HG03520 (cell line): ENCODE data around the gene OSTM1.
"Not testable (repeated sequence)": the region's sequence is repeated elsewhere in the genome, so short reads cannot be mapped to it uniquely, and the experiment has no call there.

Experiments
- ATAC-seq: cut with Tn5 transposase; IDR thresholded peaks from one replicate; pipeline ENCODE4 v1.9.1; 2021; ENCODE audit warnings: mild to moderate bottlenecking, moderate library complexity; ENCODE audit not compliant: unreplicated experiment

The OSTM1 gene

DNA sequence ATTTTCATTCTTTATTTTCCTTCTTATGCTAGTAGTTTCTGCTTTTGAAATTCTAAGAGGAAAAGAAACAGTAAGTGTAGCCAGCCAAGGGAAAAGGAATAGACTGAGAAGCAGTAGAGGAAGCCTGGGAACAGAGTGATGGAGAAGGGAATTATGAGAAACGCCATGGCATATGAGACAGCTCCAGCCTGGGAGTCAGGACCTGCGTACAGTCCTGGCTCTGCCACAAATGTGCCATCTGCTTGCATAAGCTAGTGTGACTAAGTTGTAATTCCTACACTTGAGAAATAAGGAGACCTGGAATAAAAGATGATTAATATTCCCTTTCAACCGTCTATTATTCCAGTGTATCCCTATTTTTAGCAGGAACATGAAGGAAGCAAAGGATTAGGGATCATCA lies 47.5 kb downstream of the OSTM1 start:
- no peak for ATAC-seq

DNA sequence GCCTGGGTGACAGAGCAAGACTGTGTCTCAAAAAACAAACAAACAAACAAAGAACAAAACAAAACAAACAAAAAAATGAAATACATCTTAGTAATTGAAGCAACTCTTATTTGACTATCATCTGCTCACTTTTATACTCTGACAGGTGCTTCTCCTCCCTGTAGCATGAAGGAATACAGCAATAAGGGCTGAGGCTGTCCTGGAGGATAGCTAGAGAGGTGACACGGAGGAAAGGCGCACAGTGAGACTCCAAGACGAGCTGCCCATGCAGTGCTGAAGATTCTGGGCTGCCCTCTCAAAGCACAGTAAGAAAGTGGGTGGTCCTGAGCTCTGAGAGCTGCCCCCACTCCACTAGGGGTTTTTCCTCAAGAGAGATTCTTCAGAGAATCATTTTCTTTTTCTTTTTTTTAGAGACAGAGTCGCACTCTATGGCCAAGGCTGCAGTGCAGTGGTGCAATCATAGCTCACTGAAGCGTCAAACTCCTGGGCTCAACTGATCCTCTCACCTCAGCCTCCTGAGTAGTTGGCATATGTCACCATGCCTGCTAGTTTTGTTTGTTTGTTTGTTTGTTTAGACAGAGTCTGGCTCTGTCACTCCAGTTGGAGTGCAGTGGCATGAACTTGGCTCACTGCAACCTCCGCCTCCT lies 50.0 kb downstream of the OSTM1 start:
- ATAC-seq, result no peak

DNA sequence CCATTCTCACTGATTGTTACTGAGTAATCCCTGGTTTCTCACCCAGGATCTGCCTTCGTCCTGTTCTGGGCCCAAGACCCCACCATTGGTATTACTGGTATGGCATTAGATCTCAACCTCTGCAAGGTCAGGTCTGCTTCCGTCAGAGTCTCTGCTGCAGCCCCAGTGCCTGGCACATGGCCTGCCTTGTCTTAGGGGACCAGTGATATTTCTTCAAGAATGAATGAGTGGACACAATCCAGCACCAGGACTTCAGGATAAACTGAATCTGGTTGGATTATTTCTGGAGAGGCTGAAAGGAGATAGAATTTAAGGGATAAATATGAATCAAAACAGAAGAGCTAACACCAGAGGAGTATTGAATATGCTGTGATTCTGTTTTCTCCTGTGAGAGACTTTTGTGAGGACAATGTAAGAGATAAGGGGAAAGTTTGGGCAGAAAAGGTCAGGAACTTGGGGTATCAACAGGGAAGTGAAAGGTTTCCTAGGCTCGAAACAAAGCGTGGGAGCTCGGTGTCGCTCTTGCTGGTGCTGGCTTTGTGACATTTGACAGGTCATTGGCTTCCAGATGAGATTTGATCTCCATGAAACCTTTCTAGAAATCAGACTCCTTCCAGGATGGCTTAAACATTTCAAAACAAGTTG lies 53.9 kb downstream of the OSTM1 start:
- no peak for ATAC-seq

DNA sequence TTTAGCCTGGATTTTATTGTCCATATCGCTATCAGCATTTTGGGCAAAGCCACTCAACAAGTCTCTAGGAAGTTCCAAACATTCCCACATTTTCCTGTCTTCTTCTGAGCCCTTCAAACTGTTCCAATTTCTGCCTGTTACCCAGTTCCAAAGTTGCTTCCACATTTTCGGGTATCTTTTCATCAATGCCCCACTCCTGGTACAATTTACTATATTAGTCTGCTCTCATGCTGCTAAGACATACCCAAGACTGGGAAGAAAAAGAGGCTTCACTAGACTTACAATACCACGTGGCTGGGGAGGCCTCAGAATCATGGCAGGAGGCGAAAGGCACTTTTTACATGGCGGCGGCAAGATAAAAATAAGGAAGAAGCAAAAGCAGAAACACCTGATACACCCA lies 58.3 kb downstream of the OSTM1 start:
- ATAC-seq, result not testable (repeated sequence)

DNA sequence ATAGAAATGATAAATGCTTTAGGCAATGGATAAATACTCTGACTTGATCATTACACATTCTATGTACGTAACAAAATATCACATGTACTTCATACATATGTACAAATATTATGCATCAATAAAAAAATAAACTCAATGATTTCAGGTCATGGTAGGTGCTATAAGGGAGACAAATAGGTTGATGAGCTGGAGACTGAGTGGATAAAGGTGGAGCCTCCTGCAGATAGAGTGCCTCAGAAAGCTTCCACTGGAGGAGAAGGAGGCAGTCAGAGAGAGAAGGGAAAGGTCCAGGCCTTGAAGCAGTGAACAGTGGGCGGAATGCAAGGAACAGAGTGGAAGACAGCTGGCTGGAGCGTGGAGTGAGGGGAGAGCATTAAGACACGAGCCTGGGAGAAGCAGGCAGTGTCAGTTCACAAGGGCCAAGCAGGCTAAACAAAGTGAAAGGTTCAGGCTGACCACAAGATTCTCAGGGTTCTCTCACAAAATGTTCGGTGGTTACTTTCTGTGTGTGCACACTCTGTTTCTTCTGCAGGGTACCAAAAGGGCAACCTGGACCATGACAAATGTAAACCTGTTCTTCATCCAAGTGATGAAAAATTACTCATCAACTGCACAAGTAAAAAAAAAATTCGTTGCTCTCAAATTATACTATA lies 60.6 kb downstream of the OSTM1 start:
- ATAC-seq, result no peak

DNA sequence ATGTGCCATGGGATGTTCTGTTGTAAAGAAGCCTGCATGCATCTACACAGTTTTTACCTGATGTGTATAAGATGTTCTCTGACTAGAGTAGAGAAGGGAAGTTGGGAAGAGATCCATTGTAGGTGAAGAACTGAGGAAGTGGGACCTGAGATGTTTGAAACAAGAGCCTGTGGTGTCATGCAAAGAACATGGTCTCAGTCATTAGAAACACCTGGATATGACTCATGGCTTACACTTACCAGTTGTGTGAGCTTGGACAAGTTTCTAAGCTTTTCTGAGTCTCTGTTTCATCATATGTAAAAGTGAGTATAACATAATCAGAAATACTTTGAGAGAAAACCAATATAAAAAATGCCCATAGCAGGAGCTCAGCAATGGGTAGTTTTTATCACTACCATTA lies 64.6 kb downstream of the OSTM1 start:
- no peak for ATAC-seq

DNA sequence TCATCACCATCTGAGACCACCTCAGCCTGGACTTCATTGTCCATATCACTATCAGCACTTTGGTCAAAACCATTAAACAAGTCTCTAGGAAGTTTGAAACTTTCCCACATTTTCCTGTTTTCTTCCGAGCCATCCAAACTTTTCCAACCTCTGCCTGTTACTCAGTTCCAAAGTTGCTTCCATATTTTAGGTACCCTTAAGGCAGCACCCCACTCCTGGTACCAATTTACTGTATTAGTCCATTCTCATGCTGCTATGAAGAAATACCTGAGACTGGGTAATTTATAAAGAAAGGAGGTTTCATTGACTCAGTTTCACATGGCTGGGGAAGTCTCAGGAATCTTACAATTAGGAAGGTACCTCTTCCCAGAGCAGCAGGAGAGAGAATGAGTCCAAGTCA lies 65.3 kb downstream of the OSTM1 start:
- ATAC-seq, result not testable (repeated sequence)

DNA sequence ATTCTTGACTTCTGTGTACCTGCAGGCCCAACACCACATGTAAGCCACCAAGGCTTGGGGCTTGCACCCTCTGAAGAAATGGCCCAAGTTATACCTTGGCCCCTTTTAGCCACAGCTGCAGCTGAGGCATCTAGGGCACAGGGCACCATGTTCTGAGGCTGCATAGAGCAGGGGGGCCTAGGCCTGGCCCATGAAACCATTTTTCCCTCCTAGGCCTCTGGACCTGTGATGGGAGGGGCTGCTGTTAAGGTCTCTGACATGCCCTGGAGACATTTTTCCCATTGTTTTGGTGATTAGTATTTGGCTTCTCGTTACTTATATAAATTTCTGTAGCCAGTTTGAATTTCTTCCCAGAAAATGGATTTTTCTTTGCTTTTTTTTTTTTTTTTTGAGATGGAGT lies 66.2 kb downstream of the OSTM1 start:
- ATAC-seq, result no peak

DNA sequence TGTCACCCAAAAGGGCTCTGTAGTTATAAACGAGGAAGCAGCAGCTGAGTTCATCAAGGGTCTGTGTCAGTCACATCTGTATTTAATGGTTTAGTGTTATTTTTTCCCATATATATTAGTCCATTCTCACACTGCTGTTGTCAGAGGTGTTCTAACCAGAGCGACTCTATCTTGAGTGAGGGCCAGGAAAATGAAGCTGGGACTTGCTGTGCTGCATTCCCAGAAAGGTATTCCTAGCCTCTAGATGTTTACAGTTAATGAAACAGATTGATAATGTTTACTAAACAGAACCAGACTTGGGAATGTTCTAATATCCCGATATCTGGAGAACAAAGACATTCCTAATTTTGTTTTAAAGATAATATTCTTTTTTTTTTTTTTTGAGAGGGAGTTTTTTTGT lies 68.6 kb downstream of the OSTM1 start:
- no peak for ATAC-seq

DNA sequence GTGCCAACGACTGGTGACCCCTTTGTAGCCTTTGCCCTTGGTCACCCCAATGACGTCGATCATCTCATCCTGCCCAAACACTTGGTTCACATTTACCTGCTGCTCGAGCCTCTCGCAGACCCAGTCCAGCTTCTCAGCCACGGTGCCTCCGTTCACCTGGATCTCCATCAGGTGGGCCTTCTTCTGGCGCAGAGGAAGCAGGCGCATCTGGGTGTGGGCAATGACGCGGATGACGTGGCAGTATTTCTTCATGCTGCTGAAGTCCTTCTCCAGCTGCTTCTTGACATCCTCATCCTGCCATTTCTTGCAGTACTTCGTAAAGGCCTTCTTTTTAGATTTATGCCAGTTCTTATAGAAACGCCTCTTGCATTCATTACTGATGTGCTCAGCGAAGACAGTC lies 69.7 kb downstream of the OSTM1 start:
- no peak for ATAC-seq

DNA sequence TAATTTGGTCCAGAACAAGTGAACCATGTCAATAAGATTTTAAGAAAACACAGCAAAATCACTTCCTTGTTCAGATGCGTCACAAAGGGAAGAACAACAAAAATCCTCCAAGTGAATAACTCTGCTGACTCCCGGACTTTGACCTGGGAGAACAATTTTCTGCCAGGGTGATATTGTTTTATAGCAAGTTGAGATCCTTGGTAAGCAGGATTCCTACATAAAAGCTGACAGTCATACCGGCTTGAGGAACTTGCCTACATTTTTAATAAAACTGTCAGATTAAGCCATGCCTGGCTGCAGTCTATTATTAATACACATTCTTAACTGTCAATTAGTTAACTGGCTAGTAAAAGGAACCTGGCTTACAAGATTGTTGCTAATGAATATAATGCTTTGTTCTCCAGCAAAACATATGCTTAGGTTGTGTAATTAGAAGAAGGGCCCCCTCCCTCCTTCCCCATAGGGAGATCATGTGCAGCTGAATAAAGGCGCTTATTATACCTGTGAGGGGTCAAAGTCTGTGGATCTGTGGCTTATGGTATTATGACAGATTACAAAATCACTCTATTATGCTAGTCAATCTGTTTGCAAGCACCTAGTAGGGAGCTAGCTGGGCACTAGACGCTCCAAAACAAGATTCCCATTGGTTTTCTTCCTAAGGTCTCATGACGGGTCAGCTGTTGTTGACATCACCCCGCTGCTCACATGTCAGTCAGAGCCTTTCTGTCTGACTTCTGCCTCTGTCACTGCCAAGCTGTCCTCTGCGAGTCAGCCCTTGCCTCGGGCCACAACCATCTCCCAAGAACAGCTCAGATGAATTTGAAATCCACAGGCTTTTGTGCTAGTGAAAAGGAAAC lies 71.9 kb downstream of the OSTM1 start:
- ATAC-seq, result no peak

DNA sequence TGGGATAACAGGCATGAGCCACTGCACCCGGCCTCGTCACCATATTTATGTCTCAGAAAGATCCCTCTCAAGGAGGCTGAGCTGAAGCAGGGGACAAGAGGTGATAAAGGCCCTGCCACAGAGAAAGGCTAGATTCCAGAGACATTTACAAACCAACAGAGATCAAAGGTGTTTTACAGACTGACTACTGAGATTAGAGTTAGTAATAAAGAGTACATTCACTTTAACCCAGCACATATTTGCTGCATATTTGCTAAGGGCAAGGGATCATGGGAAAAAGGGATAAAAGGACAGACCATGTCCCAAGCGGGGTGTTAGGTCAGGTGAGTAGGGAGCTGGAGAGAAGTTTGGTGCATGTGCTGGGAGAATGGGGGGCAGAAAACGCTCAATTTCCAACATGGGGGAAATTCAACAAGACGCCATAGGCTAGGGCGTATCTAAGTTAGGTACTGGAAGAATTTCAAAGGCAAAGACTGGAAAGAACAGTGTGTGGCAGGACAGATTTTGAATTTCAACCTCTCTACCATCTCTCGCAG lies 72.8 kb downstream of the OSTM1 start:
- ATAC-seq, result no peak

DNA sequence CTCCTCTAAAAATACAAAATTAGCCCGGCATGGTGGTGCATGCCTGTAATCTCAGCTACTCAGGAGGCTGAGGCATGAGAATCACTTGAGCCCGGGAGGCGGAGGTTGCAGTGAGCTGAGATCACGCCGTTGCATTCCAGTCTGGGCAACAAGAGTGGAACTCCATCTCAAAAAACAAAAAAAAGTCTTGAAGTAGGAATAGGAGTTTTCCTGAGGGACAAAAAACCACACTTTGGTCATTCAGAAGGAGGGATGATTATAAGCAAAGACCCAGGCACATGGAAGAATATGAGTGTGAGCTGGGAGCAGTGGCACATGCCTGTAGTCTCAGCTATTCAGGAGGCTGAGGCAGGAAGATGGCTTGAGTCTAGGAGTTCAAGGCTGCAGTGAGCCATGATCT lies 74.3 kb downstream of the OSTM1 start:
- ATAC-seq, result not testable (repeated sequence)

DNA sequence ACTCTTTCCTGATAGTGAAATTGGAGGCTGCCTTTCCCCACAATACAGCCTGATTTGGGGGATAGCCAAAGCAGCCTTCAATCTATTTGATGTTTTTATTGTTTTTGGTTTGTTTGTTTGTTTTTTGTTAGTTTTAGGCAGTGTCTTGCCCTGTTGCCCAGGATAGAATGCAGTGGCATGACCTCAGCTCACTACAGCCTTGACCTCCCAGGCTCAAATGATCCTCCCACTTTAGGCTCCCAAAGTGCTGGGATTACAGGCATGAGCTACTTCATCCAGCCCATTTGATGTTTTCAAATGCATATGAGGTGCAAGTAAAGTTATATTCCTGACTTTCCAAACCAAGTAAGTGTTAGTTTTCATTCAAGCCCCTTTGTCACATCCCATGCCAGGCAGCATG lies 75.2 kb downstream of the OSTM1 start:
- ATAC-seq, result no peak

DNA sequence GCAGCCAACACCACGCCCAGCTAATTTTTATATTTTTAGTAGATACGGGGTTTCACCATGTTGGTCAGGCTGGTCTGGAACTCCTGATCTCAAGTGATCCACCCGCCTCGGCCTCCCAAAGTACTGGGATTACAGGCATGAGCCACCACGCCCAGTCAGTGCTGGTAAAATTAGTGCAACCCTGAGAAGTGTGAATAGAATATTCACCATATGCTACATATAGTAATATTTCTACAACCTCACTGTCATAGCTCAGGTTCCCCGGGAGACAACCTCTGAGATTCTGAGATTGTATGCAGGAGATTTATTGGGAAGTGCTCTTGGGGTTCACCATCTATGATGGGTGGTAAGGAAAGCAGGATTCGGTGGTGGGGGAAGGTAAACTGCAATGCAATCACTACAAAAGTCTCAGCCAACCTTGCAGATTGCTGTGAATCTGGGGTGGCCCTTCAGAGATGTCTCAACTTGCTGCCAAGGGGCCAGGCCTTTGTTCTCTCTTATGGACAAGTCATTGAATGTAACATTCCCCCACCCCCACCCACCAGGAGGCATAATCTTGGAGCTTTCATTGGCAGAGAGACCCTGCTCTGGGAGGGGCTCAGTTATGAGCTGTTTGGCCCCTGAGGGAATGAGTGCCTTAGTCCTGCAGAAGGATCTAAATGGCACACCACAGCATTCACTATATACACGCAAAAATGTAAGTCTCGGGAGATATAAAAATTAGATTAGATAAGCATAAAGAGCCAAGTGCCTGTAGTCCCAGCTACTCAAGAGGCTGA lies 82.6 kb downstream of the OSTM1 start:
- no peak for ATAC-seq
